OCI-LY3 (cell line): ENCODE measurements around the gene TMEM202.

Experiments used
- H2AFZ ChIP-seq: fragments of 200-600, 300-600 bp; shearing (Covaris generic); 2 replicates; pipeline ENCODE4 v1.6.0; 2014; ENCODE audit warnings: antibody characterized with exemption, low read depth, low read length
- H3K27ac ChIP-seq: fragments of 200-600, 300-600 bp; sonication (generic); 2 replicates; pipeline ENCODE4 v1.5.1; 2014; ENCODE audit warnings: mild to moderate bottlenecking, low read length, moderate library complexity, mixed read lengths
- H3K27me3 ChIP-seq: fragments of 200-600, 300-600 bp; sonication (generic); 2 replicates; pipeline ENCODE4 v1.6.1; 2014; ENCODE audit warnings: low read depth, low read length, mixed read lengths
- H3K36me3 ChIP-seq: fragments of 200-600, 300-600 bp; sonication (generic); replicated peaks from 2 replicates; pipeline ENCODE3; 2014; ENCODE audit warnings: low read depth, low read length, mixed read lengths
- H3K4me1 ChIP-seq: fragments of 300-600, 200-600 bp; sonication (generic); 2 replicates; pipeline ENCODE4 v1.6.1; 2014; ENCODE audit warnings: low read length, mixed read lengths
- H3K4me2 ChIP-seq: fragments of 200-600, 300-600 bp; sonication (generic); 2 replicates; pipeline ENCODE4 v1.6.1; 2014; ENCODE audit warnings: low read length, mixed read lengths
- H3K4me3 ChIP-seq: fragments of 300-600, 200-600 bp; sonication (generic); 2 replicates; pipeline ENCODE4 v1.5.1; 2014; ENCODE audit warnings: antibody characterized with exemption, mild to moderate bottlenecking, low read length, moderate library complexity
- H3K79me2 ChIP-seq: fragments of 300-600, 200-600 bp; shearing (Covaris generic); 2 replicates; pipeline ENCODE4 v1.6.1; 2014; ENCODE audit warnings: mild to moderate bottlenecking, low read length, mixed read lengths
- H3K9ac ChIP-seq: fragments of 300-600, 200-600 bp; shearing (Covaris generic); 2 replicates; pipeline ENCODE4 v1.6.0; 2014; ENCODE audit warnings: mild to moderate bottlenecking, low read length, moderate library complexity
- H3K9me3 ChIP-seq: fragments of 200-600, 300-600 bp; shearing (Covaris generic); 2 replicates; pipeline ENCODE4 v1.6.1; 2014; ENCODE audit warnings: low read length, mixed read lengths; ENCODE audit not compliant: insufficient read depth
- H4K20me1 ChIP-seq: fragments of 200-600, 300-600 bp; sonication (generic); 2 replicates; pipeline ENCODE4 v1.6.1; 2016; ENCODE audit warnings: low read length, mixed read lengths; ENCODE audit not compliant: insufficient read depth
- EZH2phosphoT487 ChIP-seq: fragments of 200-600 bp; shearing (Covaris generic); IDR thresholded peaks from 2 replicates; pipeline ENCODE4 v1.6.1; 2018; ENCODE audit warnings: antibody characterized with exemption, mixed run types, low read depth
- TF ChIP-seq, protein P1 (sequence below): fragments of 200-600, 300-600 bp; sonication (generic); IDR thresholded peaks from 2 replicates; pipeline ENCODE4 v1.5.1; 2014; ENCODE audit warnings: antibody characterized with exemption, low read length, low read depth

The TMEM202 gene

GRCh38 chr15:72420576-72420975 is 22.5 kb downstream of the TMEM202 start:
- Histone ChIP-seq H3K4me1 (peaks cover 2% of the 10 kb centered on the region; the same call in 1 of the 2 replicates), H3K79me2 (no peaks in the 10 kb centered on the region), H2AFZ (no peak overlapping the region), H4K20me1 (no peaks in the 10 kb centered on the region), H3K9me3 (no peaks in the 10 kb centered on the region), H3K27me3 (peaks cover 7% of the 10 kb centered on the region; the same call in 1 of the 2 replicates), H3K27ac (no peak overlapping the region), H3K4me3 (no peak overlapping the region), H3K4me2 (no peak overlapping the region), H3K9ac (no peak overlapping the region), H3K36me3 (no peaks in the 10 kb centered on the region)
- TF ChIP-seq EZH2phosphoT487, result no peak
- TF ChIP-seq, protein P1, sequence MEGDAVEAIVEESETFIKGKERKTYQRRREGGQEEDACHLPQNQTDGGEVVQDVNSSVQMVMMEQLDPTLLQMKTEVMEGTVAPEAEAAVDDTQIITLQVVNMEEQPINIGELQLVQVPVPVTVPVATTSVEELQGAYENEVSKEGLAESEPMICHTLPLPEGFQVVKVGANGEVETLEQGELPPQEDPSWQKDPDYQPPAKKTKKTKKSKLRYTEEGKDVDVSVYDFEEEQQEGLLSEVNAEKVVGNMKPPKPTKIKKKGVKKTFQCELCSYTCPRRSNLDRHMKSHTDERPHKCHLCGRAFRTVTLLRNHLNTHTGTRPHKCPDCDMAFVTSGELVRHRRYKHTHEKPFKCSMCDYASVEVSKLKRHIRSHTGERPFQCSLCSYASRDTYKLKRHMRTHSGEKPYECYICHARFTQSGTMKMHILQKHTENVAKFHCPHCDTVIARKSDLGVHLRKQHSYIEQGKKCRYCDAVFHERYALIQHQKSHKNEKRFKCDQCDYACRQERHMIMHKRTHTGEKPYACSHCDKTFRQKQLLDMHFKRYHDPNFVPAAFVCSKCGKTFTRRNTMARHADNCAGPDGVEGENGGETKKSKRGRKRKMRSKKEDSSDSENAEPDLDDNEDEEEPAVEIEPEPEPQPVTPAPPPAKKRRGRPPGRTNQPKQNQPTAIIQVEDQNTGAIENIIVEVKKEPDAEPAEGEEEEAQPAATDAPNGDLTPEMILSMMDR, result no peak

DNA sequence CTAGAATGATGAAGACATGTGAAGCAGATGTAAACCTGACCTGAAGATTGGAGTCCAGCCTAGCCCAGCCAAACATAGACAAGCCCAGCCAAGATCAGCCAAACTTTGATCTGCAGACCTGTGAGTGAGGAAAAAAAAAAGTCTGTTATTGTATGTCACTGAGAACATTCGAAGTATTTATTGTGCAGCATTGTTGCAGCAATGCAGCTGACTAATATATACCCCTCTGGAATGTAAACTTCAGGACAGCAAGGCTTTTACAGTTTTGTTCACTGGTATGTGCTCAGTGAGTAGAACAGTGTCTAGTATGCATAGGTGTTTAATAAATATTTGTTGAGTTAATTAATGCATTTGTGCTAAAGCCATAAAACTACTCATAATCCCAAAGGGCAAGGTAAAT is 23.4 kb downstream of the TMEM202 start:
- Histone ChIP-seq H3K79me2 (no peaks in the 10 kb centered on the region), H3K27me3 (peaks cover 7% of the 10 kb centered on the region; the same call in 1 of the 2 replicates), H3K27ac (no peak overlapping the region), H3K9me3 (no peaks in the 10 kb centered on the region), H3K4me3 (no peak overlapping the region), H3K9ac (no peak overlapping the region), H3K36me3 (no peaks in the 10 kb centered on the region), H4K20me1 (no peaks in the 10 kb centered on the region), H3K4me1 (peaks cover 2% of the 10 kb centered on the region; the same call in 1 of the 2 replicates), H2AFZ (no peak overlapping the region), H3K4me2 (no peak overlapping the region)
- no peak for TF ChIP-seq EZH2phosphoT487
- TF ChIP-seq, protein P1, result no peak

DNA sequence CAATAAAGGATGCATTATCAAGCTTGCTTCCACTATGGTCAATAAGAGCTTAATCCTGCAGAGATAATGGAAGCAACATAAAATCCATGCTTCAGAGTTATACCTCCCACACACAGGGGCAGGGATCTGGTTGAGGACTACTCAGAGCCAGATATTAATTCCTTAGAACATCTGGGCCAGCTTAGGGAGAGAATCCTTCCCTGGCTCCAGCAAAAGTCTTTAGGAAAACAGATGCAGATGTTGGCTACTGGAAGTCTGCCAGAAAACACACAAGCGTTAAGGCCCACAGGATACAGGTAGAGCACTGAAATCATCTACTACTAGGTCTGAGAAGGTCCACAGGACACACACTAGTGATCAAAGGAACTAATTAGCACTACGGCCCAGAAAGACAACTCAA is 25.2 kb downstream of the TMEM202 start:
- H3K4me3 ChIP-seq, result no peak overlapping the region
- H2AFZ ChIP-seq, result no peak overlapping the region
- H3K4me2 ChIP-seq, result no peak overlapping the region
- H3K9ac ChIP-seq, result no peak overlapping the region
- no peaks in the 10 kb centered on the region for H3K36me3 ChIP-seq
- H4K20me1 ChIP-seq, result no peaks in the 10 kb centered on the region
- TF ChIP-seq, protein P1, result no peak
- TF ChIP-seq EZH2phosphoT487, result no peak
- no peaks in the 10 kb centered on the region for H3K79me2 ChIP-seq
- no peak overlapping the region for H3K27ac ChIP-seq
- H3K27me3 ChIP-seq, result peaks cover 5% of the 10 kb centered on the region; the same call in 1 of the 2 replicates
- H3K4me1 ChIP-seq, result peaks cover 2% of the 10 kb centered on the region; the same call in 1 of the 2 replicates
- H3K9me3 ChIP-seq, result no peaks in the 10 kb centered on the region

DNA sequence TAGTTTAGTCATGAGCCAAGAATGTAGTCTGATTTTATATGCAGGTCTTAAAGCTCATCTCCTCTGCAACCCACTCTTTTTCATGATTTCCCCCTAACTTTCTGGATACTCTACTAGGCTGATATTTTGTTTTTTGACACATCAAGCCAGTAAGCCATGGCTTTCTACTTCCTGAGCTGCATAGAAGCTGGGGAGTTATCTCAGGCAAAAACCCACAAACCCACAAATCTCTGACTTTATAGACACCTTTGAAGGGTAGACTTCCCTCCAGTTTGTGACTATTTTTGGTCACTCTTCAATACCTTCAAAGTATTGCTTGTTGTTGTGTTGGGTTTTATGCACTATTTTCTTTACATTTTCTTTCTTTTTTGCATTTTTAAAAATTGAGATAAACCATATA is 28.6 kb downstream of the TMEM202 start:
- Histone ChIP-seq H3K27me3 (peaks cover under 1% of the 10 kb centered on the region; the same call in 1 of the 2 replicates), H3K4me1 (no peaks in the 10 kb centered on the region), H2AFZ (no peak overlapping the region), H3K9me3 (no peaks in the 10 kb centered on the region), H3K79me2 (no peaks in the 10 kb centered on the region), H3K4me3 (no peak overlapping the region), H4K20me1 (no peaks in the 10 kb centered on the region), H3K27ac (no peak overlapping the region), H3K4me2 (no peak overlapping the region), H3K9ac (no peak overlapping the region), H3K36me3 (no peaks in the 10 kb centered on the region)
- no peak for TF ChIP-seq EZH2phosphoT487
- TF ChIP-seq, protein P1, result no peak
